Astrocyte (in vitro differentiated cells and primary cell): ENCODE results near the gene GALNT7. TPM values are rescaled to one million over a fixed set of nuclear protein-coding genes. Genes with fewer than 3 reads are reported as not detected.

Experiments used
- DNase-seq: peaks from one replicate; pipeline ENCODE4 v3.0.0-alpha.2; 2010; ENCODE audit warnings: low read depth
- FAIRE-seq: peaks from 2 replicates; lab custom pipeline; 2011; peaks lifted over from hg19 to GRCh38; lab: Jason Lieb, UNC
- H2AFZ ChIP-seq: 2 replicates; pipeline ENCODE4 v1.6.0; 2012; ENCODE audit warnings: low read depth, low read length, inconsistent platforms
- H3K27ac ChIP-seq: 2 replicates; pipeline ENCODE4 v1.5.1; 2011; ENCODE audit warnings: low read depth, low read length, inconsistent platforms
- H3K27me3 ChIP-seq: 2 replicates; pipeline ENCODE4 v1.6.0; 2011; ENCODE audit warnings: low read length, inconsistent platforms; ENCODE audit not compliant: insufficient read depth
- H3K36me3 ChIP-seq: 2 replicates; pipeline ENCODE4 v1.5.1; 2011; ENCODE audit warnings: low read length, inconsistent platforms; ENCODE audit not compliant: insufficient read depth
- H3K4me1 ChIP-seq: 2 replicates; pipeline ENCODE4 v1.5.1; 2011; ENCODE audit warnings: low read length, inconsistent platforms; ENCODE audit not compliant: insufficient read depth
- H3K4me2 ChIP-seq: 2 replicates; pipeline ENCODE4 v1.6.0; 2012; ENCODE audit warnings: low read length, inconsistent platforms
- H3K4me3 ChIP-seq: 2 replicates; pipeline ENCODE4 v1.5.1; 2011; ENCODE audit warnings: low read depth, mild to moderate bottlenecking, low read length, inconsistent platforms; ENCODE audit not compliant: insufficient read depth
- H3K79me2 ChIP-seq: 2 replicates; pipeline ENCODE4 v1.6.0; 2012; ENCODE audit warnings: mild to moderate bottlenecking, low read length, inconsistent platforms; ENCODE audit not compliant: insufficient read depth
- H3K9ac ChIP-seq: 2 replicates; pipeline ENCODE4 v1.6.0; 2012; ENCODE audit warnings: mild to moderate bottlenecking, low read length, inconsistent platforms
- H3K9me3 ChIP-seq: 2 replicates; pipeline ENCODE4 v1.5.1; 2012; ENCODE audit warnings: low read depth, mild to moderate bottlenecking, low read length, inconsistent platforms; ENCODE audit not compliant: insufficient read depth
- H4K20me1 ChIP-seq: 2 replicates; pipeline ENCODE4 v1.6.0; 2012; ENCODE audit warnings: low read length, inconsistent platforms; ENCODE audit not compliant: insufficient read depth
- H3K27ac Mint-ChIP-seq: one replicate; pipeline ENCODE4 v1.8.0; 2021; ENCODE audit warnings: mild to moderate bottlenecking, mixed read lengths; ENCODE audit not compliant: unreplicated experiment
- H3K27me3 Mint-ChIP-seq: one replicate; pipeline ENCODE4 v1.8.0; 2021; ENCODE audit warnings: low read depth, mixed read lengths; ENCODE audit not compliant: unreplicated experiment
- H3K36me3 Mint-ChIP-seq: one replicate; pipeline ENCODE4 v1.8.0; 2021; ENCODE audit warnings: low read depth, mixed read lengths; ENCODE audit not compliant: unreplicated experiment
- H3K4me1 Mint-ChIP-seq: one replicate; pipeline ENCODE4 v1.8.0; 2021; ENCODE audit warnings: low read depth, mixed read lengths; ENCODE audit not compliant: unreplicated experiment
- H3K4me3 Mint-ChIP-seq: one replicate; pipeline ENCODE4 v1.8.0; 2021; ENCODE audit warnings: mild to moderate bottlenecking, moderate library complexity, mixed read lengths; ENCODE audit not compliant: unreplicated experiment
- H3K9me3 Mint-ChIP-seq: one replicate; pipeline ENCODE4 v1.8.0; 2021; ENCODE audit warnings: mild to moderate bottlenecking, mixed read lengths; ENCODE audit not compliant: unreplicated experiment
- CTCF ChIP-seq: IDR thresholded peaks from 2 replicates; pipeline ENCODE4 v1.5.1; 2011; ENCODE audit warnings: low read depth, mild to moderate bottlenecking, inconsistent platforms, low read length, moderate library complexity; ENCODE audit not compliant: insufficient read depth
- EZH2 ChIP-seq: IDR thresholded peaks from 2 replicates; pipeline ENCODE4 v1.6.1; 2012; ENCODE audit warnings: mild to moderate bottlenecking, low read length, inconsistent platforms; ENCODE audit not compliant: insufficient read depth
- total RNA-seq: library from RNA; stranded (reverse); gene quantifications from 2 replicates; pipeline ENCODE4 v1.2.1, GENCODE V29; 2021

GALNT7 gene
- total RNA-seq, 1 donor from 2014 or later: 97.6 TPM

- H2AFZ ChIP-seq: no peak overlapping the region
- no peaks in the 10 kb centered on the region for H3K9me3 ChIP-seq
- H4K20me1 ChIP-seq: no peaks in the 10 kb centered on the region
- no peak overlapping the region for H3K27ac ChIP-seq
- TF ChIP-seq EZH2 (no peak), CTCF (no peak)
- no peak overlapping the region for H3K27ac Mint-ChIP-seq
- H3K9ac ChIP-seq: no peak overlapping the region
- H3K79me2 ChIP-seq: peaks cover 3% of the 10 kb centered on the region
- DNase-seq (no peak), FAIRE-seq (no peak)
- peaks cover 5% of the 10 kb centered on the region for H3K36me3 Mint-ChIP-seq
- H3K4me3 Mint-ChIP-seq: no peak overlapping the region
- H3K4me3 ChIP-seq: no peak overlapping the region
- no peaks in the 10 kb centered on the region for H3K9me3 Mint-ChIP-seq
- H3K4me1 ChIP-seq: no peaks in the 10 kb centered on the region
- no peaks in the 10 kb centered on the region for H3K36me3 ChIP-seq
- H3K27me3 ChIP-seq: no peaks in the 10 kb centered on the region
- peak overlapping the region; percentile 42 for H3K4me2 ChIP-seq
- peaks cover 7% of the 10 kb centered on the region for H3K4me1 Mint-ChIP-seq
- H3K27me3 Mint-ChIP-seq: no peaks in the 10 kb centered on the region
These were observed 95.6 kb downstream of the GALNT7 start for GRCh38 chr4:173264245-173264644.

- Histone ChIP-seq H3K36me3 (no peaks in the 10 kb centered on the region), H3K4me1 (no peaks in the 10 kb centered on the region), H3K79me2 (peaks cover 5% of the 10 kb centered on the region), H3K4me2 (peak overlapping the region; percentile 42), H3K4me3 (no peak overlapping the region), H3K27me3 (no peaks in the 10 kb centered on the region), H3K27ac (no peak overlapping the region), H3K9ac (no peak overlapping the region), H3K9me3 (no peaks in the 10 kb centered on the region), H4K20me1 (no peaks in the 10 kb centered on the region), H2AFZ (no peak overlapping the region)
- Mint-ChIP-seq H3K4me1 (peaks cover 7% of the 10 kb centered on the region), H3K36me3 (peaks cover 5% of the 10 kb centered on the region), H3K27ac (no peak overlapping the region), H3K27me3 (no peaks in the 10 kb centered on the region), H3K9me3 (no peaks in the 10 kb centered on the region), H3K4me3 (no peak overlapping the region)
- no peak for TF ChIP-seq EZH2
- no peak for TF ChIP-seq CTCF
- no peak for FAIRE-seq
- DNase-seq: peak; percentile 77
These were observed 96.1 kb downstream of the GALNT7 start for GRCh38 chr4:173264684-173265185.

- H3K27me3 ChIP-seq: no peaks in the 10 kb centered on the region
- Mint-ChIP-seq H3K36me3 (peaks cover 5% of the 10 kb centered on the region), H3K27me3 (no peaks in the 10 kb centered on the region), H3K4me1 (peaks cover 10% of the 10 kb centered on the region), H3K4me3 (no peak overlapping the region), H3K27ac (no peak overlapping the region), H3K9me3 (no peaks in the 10 kb centered on the region)
- H3K4me2 ChIP-seq: no peak overlapping the region
- no peaks in the 10 kb centered on the region for H3K4me1 ChIP-seq
- DNase-seq (no peak), FAIRE-seq (no peak)
- TF ChIP-seq EZH2 (no peak), CTCF (no peak)
- H2AFZ ChIP-seq: no peak overlapping the region
- no peak overlapping the region for H3K4me3 ChIP-seq
- H3K9ac ChIP-seq: no peak overlapping the region
- no peaks in the 10 kb centered on the region for H3K36me3 ChIP-seq
- no peaks in the 10 kb centered on the region for H3K9me3 ChIP-seq
- H3K79me2 ChIP-seq: peaks cover 5% of the 10 kb centered on the region
- H4K20me1 ChIP-seq: no peaks in the 10 kb centered on the region
- H3K27ac ChIP-seq: no peak overlapping the region
These were observed 97.1 kb downstream of the GALNT7 start for GRCh38 chr4:173265751-173266150.
